Epithelial cell of esophagus (primary cell): ENCODE data around the gene LEMD1.
A peak's percentile ranks its signal among the peaks of the same experiment; 100 is the strongest.

Experiments used
- DNase-seq: peaks from one replicate; pipeline ENCODE4 v3.0.0; 2010; ENCODE audit warnings: low read depth
- H3K4me3 ChIP-seq: 2 replicates; pipeline ENCODE4 v1.5.1; 2011; ENCODE audit warnings: mild to moderate bottlenecking, low read length, control low read depth
- CTCF ChIP-seq: IDR thresholded peaks from 2 replicates; pipeline ENCODE4 v1.5.1; 2011; ENCODE audit warnings: low read depth, mild to moderate bottlenecking, low read length, control low read depth, inconsistent platforms; ENCODE audit not compliant: insufficient read depth; ENCODE audit errors: missing control alignments

Gene LEMD1

DNA sequence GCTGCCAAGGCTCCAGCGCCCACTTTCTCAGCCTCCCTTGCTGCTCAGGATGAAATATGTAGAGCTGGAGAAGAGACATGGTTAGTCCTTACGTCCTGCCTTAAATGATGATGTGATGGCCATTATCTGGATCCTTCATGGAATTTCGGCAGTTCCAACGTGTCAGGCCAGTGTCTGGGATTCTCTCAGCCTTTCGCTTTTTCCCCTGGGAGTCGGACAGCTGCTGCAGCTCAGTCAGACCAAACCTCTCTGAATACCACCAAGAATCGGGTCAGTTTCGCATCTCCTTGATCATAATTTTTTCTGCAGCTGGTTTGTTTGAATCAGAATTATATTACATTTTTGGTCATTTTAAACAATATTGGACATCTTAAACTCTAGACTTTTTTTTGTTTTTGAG, 42.8 kb downstream of the LEMD1 start:
- no peak for DNase-seq
- TF ChIP-seq CTCF: no peak
- H3K4me3 ChIP-seq: no peak overlapping the region

DNA sequence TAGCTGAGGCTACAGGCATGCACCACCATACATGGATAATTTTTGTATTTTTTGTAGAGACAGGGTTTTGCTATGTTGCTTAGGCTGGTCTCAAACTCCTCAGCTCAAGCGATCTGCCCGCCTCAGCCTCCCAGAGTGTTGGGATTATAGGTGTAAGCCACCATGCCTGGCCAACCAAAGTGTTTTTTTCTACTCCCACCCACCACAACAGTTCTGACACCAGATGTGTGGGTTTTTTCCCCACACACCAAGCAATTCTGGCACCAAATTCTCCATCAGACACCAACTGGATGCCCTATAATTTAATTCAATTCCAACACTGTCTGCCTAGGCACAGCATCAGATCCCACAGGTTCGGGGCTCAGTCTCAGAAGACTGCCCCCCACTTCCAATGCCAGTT, 44.5 kb downstream of the LEMD1 start:
- TF ChIP-seq CTCF: no peak
- no peak for DNase-seq
- no peak overlapping the region for H3K4me3 ChIP-seq

GRCh38 chr1:205376739-205377138, 45.1 kb downstream of the LEMD1 start:
- peak; percentile 78 for DNase-seq

GRCh38 chr1:205375835-205376545, 45.9 kb downstream of the LEMD1 start:
- no peak overlapping the region for H3K4me3 ChIP-seq
- no peak for TF ChIP-seq CTCF
- DNase-seq: peak; percentile 78

More at GRCh38 chr1:205376739-205377138, 45.1 kb downstream of the LEMD1 start:
- H3K4me3 ChIP-seq: no peak overlapping the region
- no peak for TF ChIP-seq CTCF

DNA sequence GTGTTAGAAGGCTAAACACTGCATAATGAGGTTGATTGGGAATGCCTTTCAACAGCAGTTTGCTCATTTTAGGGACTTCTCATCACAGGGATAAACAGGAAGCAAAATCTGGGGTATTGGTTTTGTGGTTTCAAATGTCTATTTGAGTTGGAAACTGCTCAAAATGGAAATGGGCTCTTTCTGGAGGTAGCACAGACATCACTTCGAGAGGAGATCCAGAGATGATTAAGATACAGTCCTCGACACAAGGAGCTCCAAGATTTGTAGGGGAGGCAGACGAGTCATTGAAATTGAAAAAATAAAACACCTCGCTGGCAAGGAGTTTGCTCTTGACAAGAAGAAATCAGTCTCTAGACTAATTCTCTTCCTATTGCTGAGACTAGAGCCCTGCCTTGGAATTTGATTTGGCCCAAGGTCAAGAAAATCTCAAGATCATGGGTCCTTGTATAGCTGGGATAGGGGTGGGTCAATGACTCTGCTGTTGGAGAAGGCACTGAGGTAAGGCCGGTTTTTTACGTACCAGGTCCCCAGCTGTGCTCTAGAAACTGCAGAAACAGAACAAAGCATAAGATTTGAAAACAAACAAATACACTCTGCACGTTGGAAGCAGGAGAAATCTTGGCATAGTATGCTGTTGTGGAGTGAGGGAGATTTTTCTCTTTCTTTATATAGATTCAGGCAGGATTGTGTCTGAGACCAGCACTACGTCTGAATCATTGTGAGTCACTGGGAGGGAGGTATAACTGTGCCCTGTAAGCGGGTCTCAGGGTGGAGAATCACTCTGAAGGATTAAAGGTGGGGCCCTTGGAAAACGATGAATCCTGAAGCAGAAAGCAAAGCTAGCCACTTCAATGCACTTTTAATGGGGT, 47.4 kb downstream of the LEMD1 start:
- no peak for TF ChIP-seq CTCF
- no peak overlapping the region for H3K4me3 ChIP-seq
- DNase-seq: peak; percentile 85

- H3K4me3 ChIP-seq: no peak overlapping the region
- DNase-seq: no peak
- no peak for TF ChIP-seq CTCF
Measured at GRCh38 chr1:205373798-205374175, 48.1 kb downstream of the LEMD1 start.
